ENCODE results near the gene S1PR3.
A peak's percentile ranks its signal among the peaks of the same experiment; 100 is the strongest.

The S1PR3 gene

DNA sequence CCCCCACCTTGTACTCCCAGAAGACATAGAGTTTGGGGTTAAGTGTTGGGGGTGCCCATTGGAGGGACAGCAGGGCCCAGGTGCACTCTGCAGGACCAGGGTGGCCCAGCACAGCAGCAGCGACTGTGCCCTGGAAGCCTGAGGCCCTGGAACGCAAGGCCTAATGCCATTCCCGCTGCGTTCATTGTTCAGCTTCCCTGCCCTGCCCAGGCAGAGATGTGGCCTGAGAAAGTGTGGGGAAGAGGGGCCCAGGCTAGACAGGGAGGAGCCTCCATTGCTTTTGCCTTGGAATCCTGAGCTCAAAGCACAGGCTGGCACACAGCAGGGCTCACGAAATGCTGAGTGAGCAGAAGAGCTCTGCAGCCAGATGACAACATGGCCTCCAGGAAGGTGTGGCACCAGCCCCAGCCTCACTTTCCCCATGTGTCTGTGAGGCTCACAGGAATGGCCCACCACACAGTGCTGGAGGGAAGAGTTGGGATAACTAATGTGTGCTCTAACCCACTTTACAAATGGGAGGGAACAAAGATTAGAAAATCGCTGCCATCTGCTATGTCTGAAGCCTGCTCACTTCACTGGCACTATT, 19.4 kb downstream of the S1PR3 start:
- DNase-seq, result no peak

DNA sequence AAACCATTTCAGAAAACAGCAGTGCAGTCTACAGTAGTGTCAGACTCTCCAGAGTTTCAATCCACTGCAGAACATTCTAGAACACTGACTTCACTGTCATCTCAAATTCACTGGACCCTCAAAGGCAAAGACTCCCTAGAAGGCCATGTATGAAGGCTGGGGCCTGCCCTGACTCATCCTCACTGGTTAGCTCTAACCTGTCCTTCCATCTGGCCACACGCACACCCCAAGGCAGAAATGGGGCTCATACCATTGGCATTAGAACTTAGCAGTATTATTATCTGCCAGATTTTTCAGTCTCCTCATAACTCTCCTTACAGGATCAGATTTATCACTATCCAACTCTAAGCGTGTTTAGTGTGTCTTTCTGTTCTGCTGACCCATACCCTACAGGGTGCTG, 20.4 kb downstream of the S1PR3 start:
- no peak for DNase-seq

DNA sequence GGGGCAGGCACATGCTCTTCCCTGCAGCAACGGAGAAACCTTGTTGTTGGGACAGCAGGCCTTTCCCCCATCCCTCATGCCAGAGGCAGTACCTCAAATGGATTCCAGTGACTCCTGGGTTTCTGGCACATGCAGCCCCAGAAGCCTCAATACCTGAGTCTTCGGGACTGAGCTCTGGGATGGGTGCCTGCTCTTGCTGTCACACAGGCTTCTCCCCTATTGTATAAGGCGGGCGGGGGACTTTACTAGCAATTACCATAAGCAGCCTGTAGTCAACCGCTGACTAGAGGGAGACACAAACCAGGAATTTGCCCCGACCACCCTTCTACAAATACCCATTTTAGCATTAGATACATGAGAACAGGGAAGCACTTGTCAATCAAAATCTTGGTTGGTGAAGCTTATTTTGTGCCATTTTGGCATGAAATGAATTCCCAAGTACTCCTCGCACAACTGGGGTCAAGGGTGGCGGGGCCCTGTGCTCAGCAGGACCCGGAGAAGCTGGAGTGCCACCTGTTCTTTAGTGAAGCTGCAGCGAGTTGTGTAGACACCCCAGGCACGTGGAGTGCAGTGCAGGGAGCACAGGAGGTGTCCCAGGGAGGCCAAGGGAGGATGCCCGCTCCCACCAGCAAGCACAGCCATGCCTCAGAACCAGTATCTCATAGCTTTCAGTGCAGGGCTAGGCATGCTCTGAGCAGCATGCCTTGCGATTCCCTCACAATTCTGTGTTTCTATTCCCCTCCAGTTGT, 21.2 kb downstream of the S1PR3 start:
- DNase-seq, result no peak

DNA sequence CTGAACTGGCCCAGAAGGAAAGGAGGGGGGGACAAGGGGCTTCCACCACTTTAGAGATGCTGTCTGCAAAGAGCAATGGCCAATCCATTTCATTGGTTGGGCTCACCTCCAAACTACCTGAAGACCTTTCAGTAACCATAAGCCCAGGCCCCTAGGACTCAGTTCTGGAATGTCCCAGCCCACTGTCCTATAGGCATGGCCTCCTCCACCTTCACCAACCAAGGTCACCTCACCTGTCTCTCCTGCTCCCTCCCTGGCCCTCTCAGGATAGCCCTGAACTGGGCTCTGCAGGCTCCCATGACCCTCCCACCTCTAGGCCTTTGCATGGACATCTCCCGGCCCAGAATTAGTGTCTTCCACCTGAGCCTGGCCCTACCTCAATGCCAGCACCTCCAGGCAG, 22.4 kb downstream of the S1PR3 start:
- DNase-seq, result no peak

DNA sequence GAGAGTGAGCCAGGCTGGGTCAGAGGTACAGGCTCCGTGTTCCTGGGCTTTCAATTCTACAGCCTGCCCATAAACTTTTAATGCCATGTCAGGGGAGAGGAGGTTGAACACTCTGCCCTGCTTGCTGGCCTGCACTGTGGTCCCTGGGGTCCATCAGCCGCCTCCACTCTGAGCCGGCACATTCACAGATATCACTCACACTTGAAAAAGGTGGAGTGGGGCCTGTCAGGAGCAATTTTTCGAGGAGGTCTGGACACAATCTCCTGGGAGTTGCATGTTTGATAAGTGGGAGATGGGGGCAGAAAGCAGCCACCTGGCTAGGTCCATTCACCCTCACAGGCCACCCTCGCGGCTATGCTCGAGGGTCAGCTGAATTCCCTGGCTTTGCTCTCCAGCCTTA, 22.9 kb downstream of the S1PR3 start:
- no peak for DNase-seq

DNA sequence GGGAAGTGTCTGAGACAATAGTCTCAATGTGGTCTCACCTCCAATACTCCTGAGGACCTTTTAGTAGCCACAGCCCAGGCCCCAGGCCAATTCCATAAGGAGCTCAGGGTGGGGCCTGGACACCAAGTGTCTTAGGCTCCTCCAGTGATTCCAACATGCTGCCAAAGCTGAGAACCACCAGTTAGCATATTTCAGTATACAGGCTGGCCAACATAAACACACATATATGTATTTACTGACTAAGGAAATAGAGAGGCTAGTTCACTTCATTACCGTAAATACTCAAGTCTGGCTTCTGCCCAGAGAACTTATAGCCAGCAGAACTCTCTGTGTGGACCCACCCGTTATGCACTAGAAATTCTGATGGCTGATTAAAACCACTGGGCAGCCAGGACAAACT, 24.1 kb downstream of the S1PR3 start:
- no peak for DNase-seq

DNA sequence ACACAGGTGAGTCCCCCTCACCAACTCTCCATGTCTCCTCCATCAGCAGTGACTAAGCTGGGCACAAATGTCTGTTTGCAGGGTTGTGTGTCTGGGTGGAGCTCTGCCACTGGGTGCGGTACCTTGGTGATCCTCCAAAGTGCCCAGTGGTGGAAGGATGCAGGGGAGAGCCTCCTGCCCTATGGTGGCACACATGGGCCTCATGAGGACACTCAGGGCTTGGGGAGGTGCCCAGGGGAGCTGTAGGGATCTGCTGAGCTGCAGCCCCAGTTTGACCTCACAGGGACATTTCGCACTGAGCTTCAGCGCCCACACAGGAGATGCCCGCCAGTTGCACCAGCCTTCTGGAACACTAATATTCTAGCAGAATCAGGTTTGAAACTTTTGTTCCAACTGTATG, 29.5 kb downstream of the S1PR3 start:
- DNase-seq, result no peak

DNA sequence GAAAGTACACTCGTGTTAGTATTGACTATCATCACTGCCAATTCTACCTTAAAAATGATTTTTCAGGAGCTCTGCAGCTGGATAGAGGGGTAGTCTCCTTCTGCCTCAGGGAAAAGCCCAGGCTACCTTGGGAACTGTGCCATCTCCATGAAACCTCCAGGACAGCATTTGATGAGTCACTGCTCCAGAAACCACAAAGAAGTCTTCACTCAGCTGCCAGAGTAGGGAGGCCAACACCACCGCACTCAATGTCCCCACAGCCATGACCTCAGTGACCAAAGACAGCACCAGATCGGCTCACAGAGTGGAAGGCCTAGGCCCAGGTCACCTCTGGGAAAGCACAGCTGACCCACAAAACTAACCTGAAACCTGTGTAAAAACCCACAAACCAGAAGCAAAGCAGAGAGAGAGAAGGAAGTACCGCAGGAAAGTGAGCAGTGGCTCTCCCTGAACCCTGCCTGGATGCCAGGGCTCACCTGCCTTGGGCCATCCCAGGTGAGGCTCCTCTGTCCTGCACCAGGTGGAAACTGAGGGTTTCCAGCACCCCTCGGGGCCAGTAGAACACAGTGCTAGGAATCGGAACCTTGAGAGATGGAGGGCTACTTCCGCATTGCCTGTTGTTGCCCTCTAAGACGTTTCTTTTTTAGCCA, 30.0 kb downstream of the S1PR3 start:
- DNase-seq, result no peak

DNA sequence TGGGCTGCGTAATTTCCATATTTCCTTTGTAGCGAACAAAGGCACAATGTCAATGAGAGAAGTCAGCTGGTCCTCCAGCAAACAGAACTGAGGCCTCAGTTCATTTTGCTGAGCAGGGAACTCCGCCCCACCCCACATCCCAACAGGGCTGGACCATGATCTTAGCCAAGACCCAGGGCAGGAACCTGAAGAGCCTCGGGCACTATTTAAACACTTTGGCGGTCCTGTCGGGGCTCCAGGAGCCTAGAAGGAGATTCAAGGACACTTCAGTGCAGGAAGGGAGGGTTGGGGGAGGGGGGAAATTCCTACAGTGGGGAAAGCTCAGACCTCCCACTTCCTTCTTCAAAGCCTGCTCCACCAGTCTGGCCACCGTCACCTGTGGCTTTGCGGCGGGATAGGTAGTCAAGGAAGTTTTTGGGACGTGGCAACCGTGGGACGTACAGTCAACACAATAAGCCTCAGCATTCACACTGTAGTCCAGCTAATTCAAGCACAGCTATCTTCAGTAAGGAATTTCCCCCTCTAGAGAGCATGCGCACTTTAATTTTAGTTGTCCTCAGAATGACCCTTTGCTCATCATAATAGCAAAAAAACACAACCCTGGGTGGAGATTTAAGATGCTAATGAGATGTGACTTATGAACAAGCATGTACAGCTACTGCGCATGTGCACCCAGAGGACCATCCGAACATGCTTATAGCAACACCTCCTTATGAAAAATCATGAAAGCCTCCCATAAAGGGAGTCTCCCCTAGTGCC, 30.9 kb downstream of the S1PR3 start:
- no peak for DNase-seq

DNA sequence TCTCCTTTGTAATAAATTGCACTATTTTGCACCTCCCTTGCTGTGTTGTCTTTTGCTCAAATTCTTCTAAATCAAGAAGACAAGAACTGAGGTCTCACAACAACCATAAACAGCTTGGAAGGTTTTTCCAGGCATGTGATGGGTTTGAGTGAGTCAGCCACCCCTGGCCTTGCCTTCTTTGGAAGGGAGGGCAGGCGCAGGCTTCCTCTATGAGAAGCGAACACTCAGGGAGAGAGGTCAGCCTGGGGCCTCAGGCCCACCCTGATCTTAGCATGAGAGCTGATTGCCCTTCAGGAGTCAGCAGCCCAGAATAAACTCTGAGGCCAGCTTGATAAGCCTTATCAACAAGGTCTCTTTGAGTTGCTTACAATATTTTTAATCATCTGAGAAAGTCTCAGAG, 31.6 kb downstream of the S1PR3 start:
- DNase-seq, result no peak

DNA sequence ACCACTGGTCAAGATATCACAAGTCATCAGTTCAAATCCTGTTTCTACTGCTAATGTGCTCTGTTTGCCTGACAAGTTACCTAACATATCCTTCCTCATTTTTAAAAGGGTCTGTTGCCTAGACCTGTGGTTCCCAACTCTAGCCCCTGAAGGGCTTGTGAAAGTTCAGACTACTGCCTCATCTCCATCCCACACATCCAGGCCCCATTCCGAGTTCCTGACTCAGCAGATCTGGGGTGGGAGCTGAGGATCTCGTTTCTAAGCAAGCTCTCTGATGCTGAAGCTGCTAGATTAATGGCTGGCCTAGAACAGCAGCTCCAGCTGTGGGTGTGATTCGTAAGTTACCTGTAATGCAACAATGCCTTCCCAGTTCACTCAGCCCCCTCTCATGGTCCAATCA, 32.5 kb downstream of the S1PR3 start:
- no peak for DNase-seq

DNA sequence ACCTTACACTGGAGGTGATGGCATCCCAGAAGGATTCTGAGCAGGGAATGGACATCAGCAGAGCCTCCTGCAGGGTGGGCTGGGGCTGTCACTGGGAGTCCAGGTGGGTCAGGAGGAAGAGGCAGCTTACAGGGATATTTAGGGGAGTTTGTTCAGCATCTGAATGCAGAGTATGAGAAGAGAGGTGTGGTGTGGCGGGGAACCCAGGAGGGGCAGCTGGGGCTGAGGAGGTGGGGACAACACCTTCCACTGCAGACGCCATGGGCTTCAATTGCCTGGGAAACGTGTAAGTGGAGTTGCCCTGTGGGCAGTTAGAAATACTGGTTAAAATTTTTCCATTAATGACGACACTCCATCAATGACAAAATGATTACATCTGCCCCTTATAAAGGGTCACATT, 33.5 kb downstream of the S1PR3 start:
- DNase-seq, result no peak

DNA sequence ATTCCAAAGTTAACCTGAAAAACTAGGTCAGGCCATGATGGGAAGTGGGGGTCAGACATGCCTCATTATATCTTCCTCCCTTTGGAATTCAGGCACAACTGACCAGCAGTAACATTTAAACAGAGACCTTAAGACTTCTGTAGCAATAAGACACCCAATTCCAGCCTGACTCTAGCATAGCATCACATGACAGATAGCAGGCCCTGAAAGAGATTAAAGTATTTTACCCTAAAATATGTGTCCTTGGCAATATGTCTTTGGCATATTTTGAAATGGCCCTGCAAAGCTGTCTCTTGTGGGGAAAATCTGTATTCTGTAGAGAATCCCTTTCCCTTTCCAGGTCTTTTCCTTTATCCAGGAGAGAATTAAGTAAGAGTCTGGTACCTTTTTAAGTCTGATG, 34.3 kb downstream of the S1PR3 start:
- DNase-seq, result no peak

DNA sequence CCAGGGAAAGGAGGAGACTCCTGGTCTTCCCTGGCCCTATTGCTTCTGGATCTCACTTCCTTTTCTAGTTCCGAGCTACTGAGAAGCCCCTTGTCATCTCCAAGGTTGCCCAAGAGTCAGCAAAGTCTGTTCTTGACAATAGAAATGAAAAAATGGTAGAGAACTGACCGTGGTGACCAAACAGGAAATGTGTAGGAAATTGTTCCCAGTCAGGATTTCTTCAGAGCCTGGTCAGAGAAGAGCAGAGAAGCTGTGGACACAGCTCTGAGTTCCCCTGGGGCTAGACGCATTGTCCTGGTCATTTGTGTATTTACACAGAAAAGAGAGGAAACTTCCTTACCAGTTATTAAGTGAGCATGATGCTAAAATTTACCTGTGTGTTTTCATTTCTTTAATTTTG, 35.6 kb downstream of the S1PR3 start:
- DNase-seq, result no peak

DNA sequence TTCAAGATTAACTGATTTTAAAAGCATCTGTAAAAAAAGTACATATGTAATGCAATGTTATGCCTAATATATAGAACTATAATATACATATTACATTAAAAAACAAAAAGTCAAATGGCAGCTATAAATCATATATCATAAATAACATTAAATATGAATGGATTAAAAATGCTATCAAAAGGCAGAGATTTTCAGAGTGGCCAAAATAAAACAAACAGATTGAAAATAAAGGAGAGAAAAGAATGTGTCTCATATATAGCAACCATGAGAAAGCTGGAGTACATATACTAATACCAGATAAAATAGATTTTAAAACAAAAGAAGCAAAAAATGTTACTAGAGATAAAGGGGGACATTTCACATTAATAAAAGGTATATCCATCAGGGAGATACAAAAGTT, 38.5 kb downstream of the S1PR3 start:
- no peak for DNase-seq

DNA sequence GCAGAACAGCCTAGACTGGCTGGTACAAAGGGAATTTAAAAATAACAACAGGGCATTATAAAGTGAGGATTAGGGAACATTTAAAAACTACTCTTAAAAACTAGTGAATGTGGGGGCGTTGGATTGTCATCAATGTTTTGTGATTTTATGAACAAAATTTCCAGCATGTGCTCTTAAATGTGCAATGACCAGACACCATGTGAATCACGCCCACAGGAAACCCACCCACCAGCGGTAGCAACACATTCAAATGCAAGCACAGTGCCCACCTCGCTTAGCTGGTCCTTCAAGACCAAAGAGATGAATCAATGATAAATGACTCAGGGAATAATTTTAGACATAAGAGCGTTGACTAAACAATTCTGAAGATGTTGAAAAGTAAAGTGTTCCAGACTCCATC, 40.9 kb downstream of the S1PR3 start:
- DNase-seq, result no peak

DNA sequence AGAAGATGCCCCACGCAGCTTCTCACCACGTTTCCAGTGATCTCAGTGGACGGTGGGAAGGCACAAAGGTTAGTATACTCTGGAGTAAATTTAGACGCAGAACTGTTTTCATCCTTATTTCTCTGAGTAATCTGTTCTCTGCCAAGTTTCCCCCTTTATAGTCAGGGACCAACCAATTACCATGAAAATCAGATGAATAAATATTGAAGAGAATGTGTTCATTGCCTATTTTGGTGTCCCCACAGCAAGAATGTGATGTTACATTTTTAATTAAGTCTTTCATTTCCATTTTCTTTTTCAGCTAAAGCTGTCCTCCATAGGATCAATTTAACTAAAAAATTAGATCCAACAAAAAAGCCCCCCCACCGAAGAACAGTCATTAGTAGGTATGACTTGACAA, 41.4 kb downstream of the S1PR3 start:
- DNase-seq, result no peak

DNA sequence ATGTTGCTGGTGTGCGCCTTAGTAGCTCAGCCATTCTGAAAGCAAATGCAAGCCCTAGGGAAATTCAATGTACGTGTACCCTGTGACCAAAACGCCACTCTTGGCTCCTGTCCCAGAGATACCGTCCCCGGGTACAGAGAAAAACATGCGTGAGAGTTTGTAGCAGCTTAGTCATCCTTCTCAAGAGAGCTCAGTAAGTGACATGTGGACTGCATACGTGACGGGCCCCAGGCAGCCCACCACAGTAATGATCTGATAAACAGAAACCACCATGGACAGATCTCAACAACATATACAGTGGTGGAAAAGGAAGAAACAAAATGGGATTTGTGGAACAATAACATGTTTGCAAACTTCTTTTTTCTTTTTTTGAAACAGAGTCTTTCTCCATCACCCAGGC, 45.1 kb downstream of the S1PR3 start:
- DNase-seq, result no peak

DNA sequence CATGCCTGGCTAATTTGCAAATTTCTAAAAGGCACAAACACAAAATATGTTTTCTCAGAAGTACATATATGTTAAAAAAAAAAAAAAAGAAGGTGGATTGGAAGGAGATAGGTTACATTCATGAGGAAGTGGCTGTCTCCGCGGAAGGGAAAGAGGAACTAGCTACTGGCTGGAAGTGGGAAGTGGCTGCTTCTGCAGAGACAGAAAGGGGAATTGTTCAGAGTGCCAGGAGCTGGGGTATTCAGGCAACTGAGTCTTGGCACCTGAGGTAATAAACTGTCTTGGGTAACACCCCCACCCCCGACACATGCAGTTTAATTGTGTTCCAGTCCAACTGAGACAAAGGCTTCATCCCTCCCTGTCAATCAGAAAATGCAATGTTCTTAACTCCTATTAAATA, 45.6 kb downstream of the S1PR3 start:
- peak; percentile 26 for DNase-seq

DNA sequence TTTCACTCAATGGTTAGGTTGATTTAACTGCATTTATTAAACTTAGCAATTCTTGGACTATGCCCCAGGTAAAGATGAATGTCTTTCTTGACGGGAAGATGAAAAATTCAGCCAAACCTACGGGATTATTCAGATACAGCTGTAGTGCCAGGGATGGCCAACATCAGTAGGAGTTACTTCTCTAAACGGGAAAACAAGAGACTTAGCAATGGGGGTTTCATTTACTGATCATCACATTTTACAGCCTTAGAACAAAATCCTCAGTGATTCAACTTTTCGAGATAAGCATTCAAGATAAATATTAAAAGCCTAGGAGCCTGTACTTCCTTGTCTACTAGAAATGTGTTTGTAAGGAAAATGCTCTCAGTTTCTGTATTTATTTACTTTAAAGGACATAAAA, 46.1 kb downstream of the S1PR3 start:
- DNase-seq, result no peak

DNA sequence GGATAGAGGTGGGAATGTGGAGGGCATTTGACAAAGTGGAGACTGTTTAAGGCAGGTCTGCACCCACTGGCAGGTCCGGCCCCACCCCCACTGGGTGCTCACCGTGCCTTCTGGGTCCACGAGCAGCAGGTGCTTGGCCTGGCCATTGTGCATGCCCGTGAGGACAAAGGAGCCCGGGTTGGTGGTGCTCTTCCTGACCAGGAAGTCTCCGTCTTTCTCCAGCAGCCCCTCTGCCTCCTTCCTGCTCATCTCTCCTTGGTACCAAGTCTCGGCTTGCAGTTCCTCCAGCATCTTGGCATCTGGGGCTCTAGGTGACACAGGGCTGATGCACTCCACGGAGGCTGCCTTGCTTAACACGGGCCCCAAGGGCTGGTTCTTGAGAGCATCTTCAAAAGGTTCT, 46.6 kb downstream of the S1PR3 start:
- DNase-seq, result no peak

DNA sequence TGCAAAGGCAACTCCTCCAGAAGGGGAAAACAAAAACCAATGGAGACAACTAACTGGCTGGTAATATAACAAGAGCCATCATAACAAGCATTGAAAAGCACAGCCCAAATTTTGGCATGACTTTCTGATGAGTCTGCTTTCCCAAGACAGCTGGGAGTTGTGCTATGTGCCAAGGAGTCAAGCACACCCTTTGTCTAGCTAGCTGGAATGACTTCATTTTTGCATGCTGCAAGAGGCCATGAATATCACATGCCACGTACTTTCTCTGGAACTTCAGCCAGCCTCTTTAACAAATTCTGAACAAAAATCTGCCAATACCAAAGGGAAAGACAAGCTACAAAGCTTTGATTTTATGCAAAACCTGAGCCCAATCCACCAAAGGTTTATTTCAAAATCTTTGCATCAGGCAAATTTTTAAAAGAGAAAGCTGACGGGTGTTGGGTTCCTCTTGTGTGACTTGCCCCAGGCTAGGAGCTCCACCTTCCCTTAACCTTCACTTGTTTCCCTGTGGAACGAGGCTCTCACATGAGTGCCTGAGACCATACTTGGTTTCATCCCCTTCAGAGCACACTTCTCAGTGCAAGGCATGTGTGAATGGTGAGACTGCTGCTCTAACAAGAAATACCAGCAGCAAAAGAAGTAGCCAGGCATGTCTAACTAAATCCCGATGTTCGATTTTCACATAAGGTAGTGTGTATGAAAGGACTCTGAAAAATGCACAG, 47.3 kb downstream of the S1PR3 start:
- DNase-seq, result no peak

DNA sequence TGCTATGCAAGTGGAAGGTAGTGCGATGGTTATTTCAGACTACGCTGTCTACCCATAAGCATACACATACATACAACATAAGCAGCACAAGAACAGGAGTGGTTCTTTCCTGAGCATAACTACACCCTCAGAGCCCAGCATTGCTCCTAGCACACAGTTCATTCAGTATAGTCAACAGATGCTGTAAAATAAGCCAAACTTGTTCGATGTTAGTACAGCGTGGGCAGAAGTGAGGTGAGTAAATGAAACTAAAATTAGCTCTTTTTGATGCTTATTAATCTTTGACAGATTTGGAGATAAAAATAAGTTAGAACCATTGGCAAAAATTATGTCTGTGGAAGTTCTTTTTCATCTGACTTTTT, 47.8 kb downstream of the S1PR3 start:
- DNase-seq, result no peak

Measured in CD4-positive, alpha-beta T cell treated with Interleukin-17A for 1 hour (primary cell).